WERI-Rb-1 (cell line): ENCODE results near the gene ROCK2.

Source experiments
- DNase-seq: peaks from one replicate; pipeline ENCODE4 v3.0.0-alpha.2; 2020
- H3K27ac ChIP-seq: fragments of 250-450 bp; sonication (Bioruptor Pico); 2 replicates; pipeline ENCODE4 v1.5.1; 2020; ENCODE audit warnings: mild to moderate bottlenecking, moderate library complexity
- H3K27me3 ChIP-seq: fragments of 250-450 bp; sonication (Bioruptor Pico); 2 replicates; pipeline ENCODE4 v1.5.1; 2021; ENCODE audit warnings: mild to moderate bottlenecking, low read depth, moderate library complexity; ENCODE audit not compliant: insufficient read depth, severe bottlenecking
- H3K36me3 ChIP-seq: fragments of 250-450 bp; sonication (Bioruptor Pico); 2 replicates; pipeline ENCODE4 v1.5.1; 2020; ENCODE audit warnings: mild to moderate bottlenecking, moderate library complexity
- H3K4me3 ChIP-seq: 2 replicates; pipeline ENCODE4 v1.5.1; 2011; ENCODE audit warnings: low read depth, mild to moderate bottlenecking, control low read depth, low read length
- H3K9me3 ChIP-seq: fragments of 250-450 bp; sonication (Bioruptor Pico); 2 replicates; pipeline ENCODE4 v1.5.1; 2021; ENCODE audit warnings: mild to moderate bottlenecking, moderate library complexity; ENCODE audit not compliant: severe bottlenecking
- TF ChIP-seq, protein P1 (sequence below): IDR thresholded peaks from 2 replicates; pipeline ENCODE4 v1.5.1; 2011; ENCODE audit warnings: low read depth, mild to moderate bottlenecking, control low read depth, inconsistent platforms, low read length

Gene ROCK2

DNA sequence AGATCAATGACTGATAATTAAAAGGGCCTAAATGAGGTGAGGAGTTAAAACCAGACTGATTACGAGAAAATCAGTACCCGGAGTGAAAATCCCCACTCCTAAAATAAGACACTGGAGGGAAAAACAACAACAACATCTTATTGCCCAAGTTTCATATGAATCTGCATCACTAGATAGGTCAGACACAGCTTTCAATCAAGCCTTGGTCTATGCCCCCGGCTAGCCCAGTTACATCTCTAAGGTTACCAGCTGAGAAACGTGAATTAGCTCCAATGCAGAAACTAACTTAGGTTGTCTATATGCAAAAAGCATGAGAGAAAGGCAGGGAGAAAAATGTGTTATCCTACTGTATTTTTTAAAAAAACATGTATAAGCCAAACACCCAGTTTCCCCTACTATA lies 53.7 kb downstream of the ROCK2 start:
- Histone ChIP-seq H3K4me3 (no peak overlapping the region), H3K27me3 (no peaks in the 10 kb centered on the region), H3K27ac (no peak overlapping the region), H3K36me3 (peaks cover 2% of the 10 kb centered on the region; the same call in 1 of the 2 replicates), H3K9me3 (no peaks in the 10 kb centered on the region)
- TF ChIP-seq, protein P1, sequence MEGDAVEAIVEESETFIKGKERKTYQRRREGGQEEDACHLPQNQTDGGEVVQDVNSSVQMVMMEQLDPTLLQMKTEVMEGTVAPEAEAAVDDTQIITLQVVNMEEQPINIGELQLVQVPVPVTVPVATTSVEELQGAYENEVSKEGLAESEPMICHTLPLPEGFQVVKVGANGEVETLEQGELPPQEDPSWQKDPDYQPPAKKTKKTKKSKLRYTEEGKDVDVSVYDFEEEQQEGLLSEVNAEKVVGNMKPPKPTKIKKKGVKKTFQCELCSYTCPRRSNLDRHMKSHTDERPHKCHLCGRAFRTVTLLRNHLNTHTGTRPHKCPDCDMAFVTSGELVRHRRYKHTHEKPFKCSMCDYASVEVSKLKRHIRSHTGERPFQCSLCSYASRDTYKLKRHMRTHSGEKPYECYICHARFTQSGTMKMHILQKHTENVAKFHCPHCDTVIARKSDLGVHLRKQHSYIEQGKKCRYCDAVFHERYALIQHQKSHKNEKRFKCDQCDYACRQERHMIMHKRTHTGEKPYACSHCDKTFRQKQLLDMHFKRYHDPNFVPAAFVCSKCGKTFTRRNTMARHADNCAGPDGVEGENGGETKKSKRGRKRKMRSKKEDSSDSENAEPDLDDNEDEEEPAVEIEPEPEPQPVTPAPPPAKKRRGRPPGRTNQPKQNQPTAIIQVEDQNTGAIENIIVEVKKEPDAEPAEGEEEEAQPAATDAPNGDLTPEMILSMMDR, result no peak
- no peak for DNase-seq

DNA sequence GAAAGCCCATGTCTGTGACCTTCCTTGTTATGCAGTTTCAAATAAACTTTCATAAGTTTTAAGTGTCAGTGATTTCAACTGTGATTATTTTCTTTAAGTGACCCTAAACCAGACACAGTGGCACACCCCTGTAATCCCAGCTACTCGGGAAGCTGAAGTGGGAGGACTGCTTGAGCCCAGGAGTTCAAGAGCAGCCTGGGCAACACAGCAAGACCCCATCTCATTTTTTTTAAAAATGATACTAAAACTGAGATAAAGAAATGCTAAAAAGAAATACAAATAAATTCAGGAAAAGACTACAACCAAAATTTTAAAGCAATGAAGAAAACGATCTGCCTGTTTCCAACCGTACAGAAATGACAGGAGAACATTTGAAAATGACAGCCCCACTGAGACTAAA lies 54.2 kb downstream of the ROCK2 start:
- Histone ChIP-seq H3K9me3 (no peaks in the 10 kb centered on the region), H3K27ac (no peak overlapping the region), H3K36me3 (peaks cover 7% of the 10 kb centered on the region), H3K4me3 (no peak overlapping the region), H3K27me3 (no peaks in the 10 kb centered on the region)
- TF ChIP-seq, protein P1, result no peak
- no peak for DNase-seq

DNA sequence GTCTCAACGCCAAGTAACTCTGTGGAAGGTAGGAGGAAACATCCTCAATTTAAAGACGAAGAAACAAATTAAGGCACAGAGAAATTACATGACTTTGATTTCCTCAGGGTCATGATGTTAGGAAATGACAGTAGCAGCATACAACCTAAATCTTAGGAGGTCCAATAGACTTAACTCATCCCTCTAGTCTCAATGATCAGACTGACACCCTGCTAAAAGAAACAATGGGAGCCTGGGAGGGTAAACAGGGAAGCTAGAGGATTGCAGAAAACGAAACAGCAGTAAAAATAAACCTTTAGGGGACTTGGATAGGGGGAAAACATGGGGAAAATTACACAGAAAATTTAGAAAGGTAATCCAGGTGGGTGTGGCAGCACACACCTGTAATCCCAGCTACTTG lies 56.0 kb downstream of the ROCK2 start:
- H3K27ac ChIP-seq, result no peak overlapping the region
- H3K4me3 ChIP-seq, result no peak overlapping the region
- peaks cover 3% of the 10 kb centered on the region for H3K9me3 ChIP-seq
- H3K27me3 ChIP-seq, result no peaks in the 10 kb centered on the region
- peaks cover 24% of the 10 kb centered on the region for H3K36me3 ChIP-seq
- TF ChIP-seq, protein P1, result no peak
- DNase-seq, result no peak

DNA sequence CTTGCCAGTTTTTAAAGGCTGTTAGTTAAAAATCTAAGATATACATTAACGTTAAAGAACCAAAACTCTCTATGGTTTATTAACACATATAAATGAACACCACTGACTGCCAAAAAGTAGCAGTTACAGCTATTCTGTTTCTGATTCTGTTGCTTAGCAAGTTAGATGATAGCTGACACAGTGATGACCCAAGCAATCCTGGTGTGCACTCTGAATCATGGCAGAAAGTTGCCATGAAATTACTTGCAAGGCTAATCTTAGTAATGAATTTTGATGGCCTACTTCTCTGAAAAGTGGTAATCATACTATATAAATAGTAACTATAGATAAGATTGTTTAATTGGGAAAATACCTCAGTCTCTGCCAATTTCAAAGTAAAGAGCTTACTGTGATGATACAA lies 57.7 kb downstream of the ROCK2 start:
- DNase-seq, result no peak
- H3K27me3 ChIP-seq, result no peaks in the 10 kb centered on the region
- TF ChIP-seq, protein P1, result no peak
- H3K36me3 ChIP-seq, result peaks cover 29% of the 10 kb centered on the region
- peaks cover 3% of the 10 kb centered on the region for H3K9me3 ChIP-seq
- no peak overlapping the region for H3K4me3 ChIP-seq
- H3K27ac ChIP-seq, result no peak overlapping the region

DNA sequence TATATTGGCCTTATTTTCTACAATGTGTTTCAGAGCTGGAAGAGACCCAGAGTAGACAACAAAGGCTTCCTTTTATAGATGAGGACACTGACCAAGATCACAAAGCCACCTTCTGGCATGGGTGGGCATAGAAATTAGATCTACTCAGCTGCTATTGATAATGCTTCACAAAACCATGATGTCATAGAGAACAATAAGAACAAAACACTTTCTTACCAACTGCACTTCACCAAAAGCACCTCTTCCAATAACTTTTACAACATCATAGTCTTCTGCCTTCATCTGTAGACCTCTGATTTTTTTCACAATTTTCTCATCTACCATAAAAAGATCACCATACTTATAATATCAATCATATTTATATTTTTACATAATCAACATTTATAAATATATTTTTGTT lies 58.1 kb downstream of the ROCK2 start:
- no peaks in the 10 kb centered on the region for H3K27me3 ChIP-seq
- H3K9me3 ChIP-seq, result peaks cover 3% of the 10 kb centered on the region
- no peak for DNase-seq
- TF ChIP-seq, protein P1, result no peak
- no peak overlapping the region for H3K27ac ChIP-seq
- peaks cover 29% of the 10 kb centered on the region for H3K36me3 ChIP-seq
- no peak overlapping the region for H3K4me3 ChIP-seq

DNA sequence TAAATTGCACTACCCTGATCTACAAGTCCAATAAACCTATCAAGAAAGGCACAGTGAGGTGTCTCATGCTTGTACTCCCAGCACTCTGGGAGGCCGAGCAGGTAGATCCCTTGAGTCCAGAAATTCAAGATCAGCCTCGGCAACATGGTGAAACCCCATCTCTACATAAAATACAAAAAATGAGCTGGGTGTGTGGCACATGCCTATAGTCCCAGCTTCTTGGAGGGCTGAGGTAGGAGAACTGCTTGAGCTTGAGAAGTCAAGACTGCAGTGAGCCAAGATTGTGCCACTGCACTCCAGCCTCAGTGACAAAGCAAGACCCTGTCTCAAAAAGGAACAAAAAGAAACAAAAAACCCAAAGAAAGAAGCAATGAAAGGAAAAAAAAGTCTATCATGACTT lies 58.9 kb downstream of the ROCK2 start:
- DNase-seq, result no peak
- Histone ChIP-seq H3K36me3 (peaks cover 31% of the 10 kb centered on the region), H3K4me3 (no peak overlapping the region), H3K9me3 (peaks cover 3% of the 10 kb centered on the region), H3K27me3 (no peaks in the 10 kb centered on the region), H3K27ac (no peak overlapping the region)
- TF ChIP-seq, protein P1, result no peak
